Liver (tissue), 9 donors: ENCODE measurements around the gene DHRS12. TPM values are rescaled to one million over a fixed set of nuclear protein-coding genes. Genes with fewer than 3 reads are reported as not detected.

Source experiments
- DNase-seq: peaks from one replicate; pipeline ENCODE4 v3.0.0-alpha.2; 2017; ENCODE audit warnings: low spot score
- H3K27ac ChIP-seq, 2 donors: one replicate each; pipeline ENCODE4 v1.7.0; 2013; ENCODE audit warnings: inconsistent platforms in 2 of 2, low read length in 2 of 2, control low read depth in 1 of 2, low read depth in 1 of 2, mild to moderate bottlenecking in 1 of 2
- H3K27me3 ChIP-seq, 4 donors: one replicate each; pipeline versions ENCODE4 v1.6.1 to v1.7.0; 2013; ENCODE audit warnings: low read length in 3 of 4, inconsistent platforms in 1 of 4, mild to moderate bottlenecking in 1 of 4, moderate library complexity in 1 of 4; ENCODE audit not compliant: control insufficient read depth in 4 of 4, insufficient read depth in 4 of 4
- H3K36me3 ChIP-seq, 4 donors: one replicate each; pipeline versions ENCODE4 v1.6.1 to v1.7.0; 2013; ENCODE audit warnings: low read length in 3 of 4, mild to moderate bottlenecking in 3 of 4, low read depth in 1 of 4, moderate library complexity in 1 of 4; ENCODE audit not compliant: control insufficient read depth in 4 of 4, insufficient read depth in 3 of 4
- H3K4me1 ChIP-seq, 4 donors: one replicate each; pipeline versions ENCODE4 v1.6.1 to v1.7.0; 2013; ENCODE audit warnings: low read length in 3 of 4, mild to moderate bottlenecking in 3 of 4, moderate library complexity in 1 of 4; ENCODE audit not compliant: control insufficient read depth in 4 of 4, insufficient read depth in 4 of 4
- H3K4me3 ChIP-seq, 3 donors: one replicate each; pipeline versions ENCODE4 v1.6.1 to v1.7.0; 2013; ENCODE audit warnings: low read length in 3 of 3, control low read depth in 1 of 3, low read depth in 1 of 3, mild to moderate bottlenecking in 1 of 3
- H3K9ac ChIP-seq, 2 donors: one replicate each; pipeline ENCODE4 v1.7.0; 2013; ENCODE audit warnings: low read length in 2 of 2, mild to moderate bottlenecking in 2 of 2, moderate library complexity in 2 of 2, control low read depth in 1 of 2, low read depth in 1 of 2
- H3K9me3 ChIP-seq, 4 donors: one replicate each; pipeline versions ENCODE4 v1.6.1 to v1.7.0; 2013; ENCODE audit warnings: low read length in 3 of 4; ENCODE audit not compliant: control insufficient read depth in 4 of 4
- ATF3 ChIP-seq: IDR thresholded peaks from 2 replicates; pipeline ENCODE4 v1.6.1; 2016; ENCODE audit warnings: antibody characterized with exemption
- EGR1 ChIP-seq, 2 donors: IDR thresholded peaks; 2 replicates each; pipeline ENCODE4 v1.6.1; 2016 to 2018; ENCODE audit warnings: antibody characterized with exemption in 2 of 2, low read depth in 2 of 2
- FOXA2 ChIP-seq: IDR thresholded peaks from 2 replicates; pipeline ENCODE4 v1.6.1; 2016; ENCODE audit warnings: antibody characterized with exemption
- GABPA ChIP-seq, 2 donors: IDR thresholded peaks in 1 of 2; conservative IDR thresholded peaks in 1 of 2; 2 replicates each; pipeline ENCODE4 v1.6.1; 2016; ENCODE audit warnings: antibody characterized with exemption in 2 of 2, mild to moderate bottlenecking in 1 of 2, moderate library complexity in 1 of 2
- HNF4A ChIP-seq, 2 donors: conservative IDR thresholded peaks; 2 replicates each; pipeline ENCODE4 v1.6.1; 2016; ENCODE audit warnings: antibody characterized with exemption in 2 of 2, mild to moderate bottlenecking in 2 of 2
- HNF4G ChIP-seq: IDR thresholded peaks from 2 replicates; pipeline ENCODE4 v1.6.1; 2016; ENCODE audit warnings: antibody characterized with exemption
- JUND ChIP-seq, 2 donors: IDR thresholded peaks; 2 replicates each; pipeline ENCODE4 v1.6.1; 2016; ENCODE audit warnings: antibody characterized with exemption in 2 of 2
- NR2F2 ChIP-seq: IDR thresholded peaks from 2 replicates; pipeline ENCODE4 v1.6.1; 2016; ENCODE audit warnings: antibody characterized with exemption
- RAD21 ChIP-seq, 2 donors: IDR thresholded peaks; 2 replicates each; pipeline ENCODE4 v1.6.1; 2016; ENCODE audit warnings: antibody characterized with exemption in 2 of 2, mild to moderate bottlenecking in 2 of 2
- REST ChIP-seq: IDR thresholded peaks from 2 replicates; pipeline ENCODE4 v1.6.1; 2016; ENCODE audit warnings: antibody characterized with exemption, mild to moderate bottlenecking
- SP1 ChIP-seq: IDR thresholded peaks from 2 replicates; pipeline ENCODE4 v1.6.1; 2018; ENCODE audit warnings: antibody characterized with exemption, mild to moderate bottlenecking
- TAF1 ChIP-seq: conservative IDR thresholded peaks from 2 replicates; pipeline ENCODE4 v1.6.1; 2016; ENCODE audit warnings: antibody characterized with exemption, mild to moderate bottlenecking
- YY1 ChIP-seq: IDR thresholded peaks from 2 replicates; pipeline ENCODE4 v1.6.1; 2016; ENCODE audit warnings: antibody characterized with exemption, mild to moderate bottlenecking
- WGBS: extraction: QIAGEN DNeasy Blood & Tissue Kit; methylation state at CpG from one replicate; pipeline ENCODE4 v1.1.7; 2013; 5-methylcytosine and 5-hydroxymethylcytosine counted together
- polyA plus RNA-seq, 2 donors: library from polyadenylated mRNA; stranded (reverse) in 1 of 2; unstranded in 1 of 2; fragments of 200-250 nt in 1 of 2; fragments of >200 nt in 1 of 2; fragmentation: Nextera tagmentation in 1 of 2; extraction: Ambion mirVana in 1 of 2; gene quantifications; one replicate each; pipeline versions ENCODE4 v1.2.1 to v1.2.3, GENCODE V29; 2013 to 2015
- total RNA-seq, 2 donors: library from RNA; depleted of rRNA; stranded (reverse); fragments of >200 nt; gene quantifications; one replicate each; pipeline ENCODE4 v1.2.3, GENCODE V29; 2014
- TF ChIP-seq, protein P1 (sequence below): IDR thresholded peaks from 2 replicates; pipeline ENCODE4 v1.6.1; 2016; ENCODE audit warnings: antibody characterized with exemption
- TF ChIP-seq, protein P2 (sequence below): fragments of 150-350 bp; IDR thresholded peaks from 2 replicates; pipeline ENCODE4 v1.5.1; 2017; ENCODE audit warnings: improper control_type of control experiment, low read depth, low read length; ENCODE audit not compliant: missing input control
- donor health status: healthy.
- donor health status: healthy.
- donor health status: healthy.
- donor health status: healthy.
- donor health status: healthy.

Gene DHRS12
- total and polyA plus RNA-seq, 4 donors = 6.5 to 15.5 (median 9.3) TPM

- TF ChIP-seq RAD21 (IDR thresholded peaks at IDR 0.05) (no peak), JUND (IDR thresholded peaks at IDR 0.05) (no peak), EGR1 (IDR thresholded peaks at IDR 0.05; ENCODE audit: low read depth in 2 of 2) (no peak), TAF1 (no peak), GABPA (IDR thresholded peaks at IDR 0.05 in 1 of 2, conservative IDR thresholded peaks at IDR 0.05 in 1 of 2) (no peak), ATF3 (no peak)
- TF ChIP-seq, protein P1, sequence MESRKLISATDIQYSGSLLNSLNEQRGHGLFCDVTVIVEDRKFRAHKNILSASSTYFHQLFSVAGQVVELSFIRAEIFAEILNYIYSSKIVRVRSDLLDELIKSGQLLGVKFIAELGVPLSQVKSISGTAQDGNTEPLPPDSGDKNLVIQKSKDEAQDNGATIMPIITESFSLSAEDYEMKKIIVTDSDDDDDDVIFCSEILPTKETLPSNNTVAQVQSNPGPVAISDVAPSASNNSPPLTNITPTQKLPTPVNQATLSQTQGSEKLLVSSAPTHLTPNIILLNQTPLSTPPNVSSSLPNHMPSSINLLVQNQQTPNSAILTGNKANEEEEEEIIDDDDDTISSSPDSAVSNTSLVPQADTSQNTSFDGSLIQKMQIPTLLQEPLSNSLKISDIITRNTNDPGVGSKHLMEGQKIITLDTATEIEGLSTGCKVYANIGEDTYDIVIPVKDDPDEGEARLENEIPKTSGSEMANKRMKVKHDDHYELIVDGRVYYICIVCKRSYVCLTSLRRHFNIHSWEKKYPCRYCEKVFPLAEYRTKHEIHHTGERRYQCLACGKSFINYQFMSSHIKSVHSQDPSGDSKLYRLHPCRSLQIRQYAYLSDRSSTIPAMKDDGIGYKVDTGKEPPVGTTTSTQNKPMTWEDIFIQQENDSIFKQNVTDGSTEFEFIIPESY = no peak
- Histone ChIP-seq H3K4me3 (no peak overlapping the region), H3K36me3 (no peaks in the 10 kb centered on the region), H3K27ac (no peak overlapping the region), H3K27me3 (no peaks in the 10 kb centered on the region), H3K4me1 (peaks cover 0 to under 1% (median 0%) of the 10 kb centered on the region in 4 donors), H3K9me3 (no peaks in the 10 kb centered on the region), H3K9ac (no peak overlapping the region)
- no peak for DNase-seq
- WGBS = 90% methylated on average over 10 of the region's 10 CpGs
These were observed 36.0 kb upstream of the DHRS12 start for GRCh38 chr13:51839711-51840540.

DNA sequence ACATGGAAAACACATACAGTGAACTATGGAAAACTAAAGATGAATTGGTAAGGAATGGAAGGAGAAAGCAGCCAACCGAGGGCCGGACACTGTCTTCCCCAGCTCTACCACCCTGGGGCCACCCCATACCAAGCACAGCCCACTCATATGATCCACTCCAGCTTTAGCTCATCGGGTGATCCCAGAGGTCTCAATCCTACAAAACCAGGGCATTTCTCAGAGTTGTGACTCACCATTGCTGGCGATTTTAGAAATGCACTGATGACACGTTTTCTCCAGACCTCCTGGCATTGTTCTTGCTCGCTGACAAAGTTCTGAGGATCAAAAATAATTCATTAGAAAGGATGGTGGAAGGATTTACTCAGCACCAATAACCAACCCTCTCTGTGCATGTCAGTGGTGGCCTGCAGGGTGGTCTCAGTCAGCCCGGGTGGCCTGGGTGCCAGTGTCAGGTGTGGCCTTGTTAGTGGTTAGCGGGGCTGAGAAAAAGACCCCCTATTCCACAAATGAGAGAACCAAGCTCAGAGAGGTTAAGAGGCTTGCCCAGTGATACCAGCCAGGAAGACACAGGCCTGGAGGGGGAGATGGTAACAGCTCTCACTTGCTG is 34.4 kb upstream of the DHRS12 start:
- WGBS = 95% methylated on average over 8 of the region's 8 CpGs
- no peaks in the 10 kb centered on the region for H3K36me3 ChIP-seq
- no peak overlapping the region for H3K9ac ChIP-seq
- H3K27me3 ChIP-seq = no peaks in the 10 kb centered on the region
- H3K4me1 ChIP-seq = no peaks in the 10 kb centered on the region
- H3K9me3 ChIP-seq = no peaks in the 10 kb centered on the region
- no peak for TF ChIP-seq EGR1 (IDR thresholded peaks at IDR 0.05; ENCODE audit: low read depth in 2 of 2)
- no peak for DNase-seq
- H3K27ac ChIP-seq = no peak overlapping the region
- no peak overlapping the region for H3K4me3 ChIP-seq

DNA sequence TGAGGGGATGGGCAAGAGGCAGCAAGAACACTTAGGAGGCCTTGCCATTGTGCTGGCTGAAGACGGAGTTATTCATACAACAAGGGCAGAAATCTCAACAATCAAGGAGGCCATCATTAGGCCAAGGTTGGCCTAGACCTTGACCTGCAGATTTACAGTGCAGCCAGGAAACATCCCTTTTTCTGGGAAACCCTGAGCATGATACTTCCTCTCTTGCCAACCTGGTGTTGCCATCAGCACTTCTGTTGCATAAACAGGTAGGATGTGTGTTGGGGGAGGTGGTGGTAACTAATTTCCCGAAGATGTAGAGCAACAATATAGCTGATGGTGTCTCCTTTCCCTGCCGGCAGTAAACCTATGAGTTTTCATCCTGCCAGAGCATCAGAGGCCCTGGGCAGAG is 33.1 kb upstream of the DHRS12 start:
- Histone ChIP-seq H3K4me3 (no peak overlapping the region), H3K9ac (no peak overlapping the region), H3K9me3 (no peaks in the 10 kb centered on the region), H3K36me3 (no peaks in the 10 kb centered on the region), H3K27ac (peak overlapping the region in 1 of 2 donors; percentile 45), H3K4me1 (no peaks in the 10 kb centered on the region), H3K27me3 (no peaks in the 10 kb centered on the region)
- 92% methylated on average over 3 of the region's 3 CpGs for WGBS
- DNase-seq = no peak
- TF ChIP-seq, protein P2, sequence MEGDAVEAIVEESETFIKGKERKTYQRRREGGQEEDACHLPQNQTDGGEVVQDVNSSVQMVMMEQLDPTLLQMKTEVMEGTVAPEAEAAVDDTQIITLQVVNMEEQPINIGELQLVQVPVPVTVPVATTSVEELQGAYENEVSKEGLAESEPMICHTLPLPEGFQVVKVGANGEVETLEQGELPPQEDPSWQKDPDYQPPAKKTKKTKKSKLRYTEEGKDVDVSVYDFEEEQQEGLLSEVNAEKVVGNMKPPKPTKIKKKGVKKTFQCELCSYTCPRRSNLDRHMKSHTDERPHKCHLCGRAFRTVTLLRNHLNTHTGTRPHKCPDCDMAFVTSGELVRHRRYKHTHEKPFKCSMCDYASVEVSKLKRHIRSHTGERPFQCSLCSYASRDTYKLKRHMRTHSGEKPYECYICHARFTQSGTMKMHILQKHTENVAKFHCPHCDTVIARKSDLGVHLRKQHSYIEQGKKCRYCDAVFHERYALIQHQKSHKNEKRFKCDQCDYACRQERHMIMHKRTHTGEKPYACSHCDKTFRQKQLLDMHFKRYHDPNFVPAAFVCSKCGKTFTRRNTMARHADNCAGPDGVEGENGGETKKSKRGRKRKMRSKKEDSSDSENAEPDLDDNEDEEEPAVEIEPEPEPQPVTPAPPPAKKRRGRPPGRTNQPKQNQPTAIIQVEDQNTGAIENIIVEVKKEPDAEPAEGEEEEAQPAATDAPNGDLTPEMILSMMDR = no peak
- TF ChIP-seq SP1 (no peak), FOXA2 (no peak), NR2F2 (no peak), ATF3 (no peak), HNF4A (conservative IDR thresholded peaks at IDR 0.05) (no peak), YY1 (no peak), HNF4G (no peak), RAD21 (IDR thresholded peaks at IDR 0.05) (no peak), REST (no peak), EGR1 (IDR thresholded peaks at IDR 0.05; ENCODE audit: low read depth in 2 of 2) (no peak)
- TF ChIP-seq, protein P1 = no peak
